Measurements from ENCODE around the gene RNF169.

DNA sequence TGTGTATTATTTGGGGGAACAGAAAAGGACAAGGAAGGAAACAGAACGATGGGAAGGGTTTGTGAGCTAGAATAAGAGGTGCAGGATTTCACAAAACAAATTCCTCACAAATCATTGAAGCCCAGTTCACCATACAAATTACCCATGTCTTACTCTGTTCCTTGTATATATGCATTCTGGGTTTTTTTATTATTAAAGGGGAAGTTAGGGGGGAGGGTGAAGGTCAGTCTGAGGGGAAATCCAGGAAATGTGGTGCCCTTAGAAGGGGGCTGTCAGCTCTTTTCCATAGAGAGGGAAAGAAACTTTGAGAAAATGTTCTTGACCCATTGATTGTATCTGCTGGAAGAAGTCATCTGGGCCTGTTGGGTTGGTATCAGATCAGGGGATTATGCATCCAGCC is 90.8 kb downstream of the RNF169 start:
- TF ChIP-seq POLR2A (IDR thresholded peaks at IDR 0.05) (no peak), POLR2AphosphoS5 (IDR thresholded peaks at IDR 0.05) (no peak), EP300 (IDR thresholded peaks at IDR 0.05) (no peak)
- TF ChIP-seq, protein P1, sequence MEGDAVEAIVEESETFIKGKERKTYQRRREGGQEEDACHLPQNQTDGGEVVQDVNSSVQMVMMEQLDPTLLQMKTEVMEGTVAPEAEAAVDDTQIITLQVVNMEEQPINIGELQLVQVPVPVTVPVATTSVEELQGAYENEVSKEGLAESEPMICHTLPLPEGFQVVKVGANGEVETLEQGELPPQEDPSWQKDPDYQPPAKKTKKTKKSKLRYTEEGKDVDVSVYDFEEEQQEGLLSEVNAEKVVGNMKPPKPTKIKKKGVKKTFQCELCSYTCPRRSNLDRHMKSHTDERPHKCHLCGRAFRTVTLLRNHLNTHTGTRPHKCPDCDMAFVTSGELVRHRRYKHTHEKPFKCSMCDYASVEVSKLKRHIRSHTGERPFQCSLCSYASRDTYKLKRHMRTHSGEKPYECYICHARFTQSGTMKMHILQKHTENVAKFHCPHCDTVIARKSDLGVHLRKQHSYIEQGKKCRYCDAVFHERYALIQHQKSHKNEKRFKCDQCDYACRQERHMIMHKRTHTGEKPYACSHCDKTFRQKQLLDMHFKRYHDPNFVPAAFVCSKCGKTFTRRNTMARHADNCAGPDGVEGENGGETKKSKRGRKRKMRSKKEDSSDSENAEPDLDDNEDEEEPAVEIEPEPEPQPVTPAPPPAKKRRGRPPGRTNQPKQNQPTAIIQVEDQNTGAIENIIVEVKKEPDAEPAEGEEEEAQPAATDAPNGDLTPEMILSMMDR (IDR thresholded peaks at IDR 0.05): no peak
